Epithelial cell of esophagus (primary cell): ENCODE results near the gene SEMA6A.
A peak's percentile ranks its signal among the peaks of the same experiment; 100 is the strongest.

Source experiments
- DNase-seq: peaks from one replicate; pipeline ENCODE4 v3.0.0; 2010; ENCODE audit warnings: low read depth
- H3K4me3 ChIP-seq: 2 replicates; pipeline ENCODE4 v1.5.1; 2011; ENCODE audit warnings: mild to moderate bottlenecking, low read length, control low read depth
- CTCF ChIP-seq: IDR thresholded peaks from 2 replicates; pipeline ENCODE4 v1.5.1; 2011; ENCODE audit warnings: low read depth, mild to moderate bottlenecking, low read length, control low read depth, inconsistent platforms; ENCODE audit not compliant: insufficient read depth; ENCODE audit errors: missing control alignments

SEMA6A gene

GRCh38 chr5:116480894-116481510 is 93.6 kb downstream of the SEMA6A start:
- DNase-seq, result peak; percentile 14
- no peak overlapping the region for H3K4me3 ChIP-seq
- TF ChIP-seq CTCF, result no peak

- no peak for DNase-seq
- no peak for TF ChIP-seq CTCF
- H3K4me3 ChIP-seq, result no peak overlapping the region
Measured at GRCh38 chr5:116479776-116480675, 94.6 kb downstream of the SEMA6A start.

- TF ChIP-seq CTCF, result no peak
- H3K4me3 ChIP-seq, result no peak overlapping the region
- DNase-seq, result no peak
Measured at GRCh38 chr5:116478491-116478890, 96.1 kb downstream of the SEMA6A start.

GRCh38 chr5:116476897-116477537 is 97.6 kb downstream of the SEMA6A start:
- no peak overlapping the region for H3K4me3 ChIP-seq
- peak; percentile 48 for DNase-seq
- no peak for TF ChIP-seq CTCF

GRCh38 chr5:116475338-116475737 is 99.3 kb downstream of the SEMA6A start:
- no peak for TF ChIP-seq CTCF
- no peak for DNase-seq
- H3K4me3 ChIP-seq, result no peak overlapping the region

- DNase-seq, result no peak
- TF ChIP-seq CTCF, result no peak
- no peak overlapping the region for H3K4me3 ChIP-seq
Measured at GRCh38 chr5:116473706-116474105, 100.9 kb downstream of the SEMA6A start.
